ENCODE data around the gene GMDS.

The GMDS gene

GRCh38 chr6:1577896-1578745, 667.3 kb downstream of the GMDS start:
- Histone ChIP-seq H3K9me3 (ENCODE audit: control insufficient read depth, low read length) (no peaks in the 10 kb centered on the region), H3K4me1 (ENCODE audit: control insufficient read depth, insufficient read depth, low read length, poor library complexity, severe bottlenecking) (peaks cover 15% of the 10 kb centered on the region), H3K36me3 (ENCODE audit: control insufficient read depth, insufficient read depth, low read length) (no peaks in the 10 kb centered on the region), H3K4me3 (ENCODE audit: extremely low read depth, insufficient read depth, low read length, poor library complexity, severe bottlenecking) (no peak overlapping the region), H3K27ac (ENCODE audit: low read depth, low read length, severe bottlenecking) (no peak overlapping the region)
- 90 to 95% methylated on average over 12 to 14 of the region's 19 CpGs for WGBS, 2 experiments (ENCODE audit: insufficient coverage in 2 of 2)

GRCh38 chr6:1577146-1577680, 668.2 kb downstream of the GMDS start:
- H3K9me3 ChIP-seq (ENCODE audit: control insufficient read depth, low read length), result no peaks in the 10 kb centered on the region
- no peak overlapping the region for H3K4me3 ChIP-seq (ENCODE audit: extremely low read depth, insufficient read depth, low read length, poor library complexity, severe bottlenecking)
- no peaks in the 10 kb centered on the region for H3K36me3 ChIP-seq (ENCODE audit: control insufficient read depth, insufficient read depth, low read length)
- 92 to 96% methylated on average over 6 to 9 of the region's 11 CpGs for WGBS, 2 experiments (ENCODE audit: insufficient coverage in 2 of 2)
- peaks cover 15% of the 10 kb centered on the region for H3K4me1 ChIP-seq (ENCODE audit: control insufficient read depth, insufficient read depth, low read length, poor library complexity, severe bottlenecking)
- H3K27ac ChIP-seq (ENCODE audit: low read depth, low read length, severe bottlenecking), result no peak overlapping the region

- H3K27ac ChIP-seq (ENCODE audit: low read depth, low read length, severe bottlenecking), result no peak overlapping the region
- H3K36me3 ChIP-seq (ENCODE audit: control insufficient read depth, insufficient read depth, low read length), result no peaks in the 10 kb centered on the region
- 87 to 91% methylated on average over 8 to 11 of the region's 11 CpGs for WGBS, 2 experiments (ENCODE audit: insufficient coverage in 2 of 2)
- H3K4me3 ChIP-seq (ENCODE audit: extremely low read depth, insufficient read depth, low read length, poor library complexity, severe bottlenecking), result no peak overlapping the region
- H3K9me3 ChIP-seq (ENCODE audit: control insufficient read depth, low read length), result no peaks in the 10 kb centered on the region
- peaks cover 15% of the 10 kb centered on the region for H3K4me1 ChIP-seq (ENCODE audit: control insufficient read depth, insufficient read depth, low read length, poor library complexity, severe bottlenecking)
Measured at GRCh38 chr6:1576711-1577110, 668.7 kb downstream of the GMDS start.

GRCh38 chr6:1576166-1576565, 669.2 kb downstream of the GMDS start:
- no peak overlapping the region for H3K4me3 ChIP-seq (ENCODE audit: extremely low read depth, insufficient read depth, low read length, poor library complexity, severe bottlenecking)
- peak overlapping the region; percentile 61 for H3K27ac ChIP-seq (ENCODE audit: low read depth, low read length, severe bottlenecking)
- 83 to 86% methylated on average over 7 to 9 of the region's 9 CpGs for WGBS, 2 experiments (ENCODE audit: insufficient coverage in 2 of 2)
- no peaks in the 10 kb centered on the region for H3K36me3 ChIP-seq (ENCODE audit: control insufficient read depth, insufficient read depth, low read length)
- H3K4me1 ChIP-seq (ENCODE audit: control insufficient read depth, insufficient read depth, low read length, poor library complexity, severe bottlenecking), result peaks cover 15% of the 10 kb centered on the region
- H3K9me3 ChIP-seq (ENCODE audit: control insufficient read depth, low read length), result peaks cover 3% of the 10 kb centered on the region

GRCh38 chr6:1575210-1576041, 670.0 kb downstream of the GMDS start:
- Histone ChIP-seq H3K36me3 (ENCODE audit: control insufficient read depth, insufficient read depth, low read length) (no peaks in the 10 kb centered on the region), H3K27ac (ENCODE audit: low read depth, low read length, severe bottlenecking) (peak overlapping the region; percentile 61), H3K4me3 (ENCODE audit: extremely low read depth, insufficient read depth, low read length, poor library complexity, severe bottlenecking) (no peak overlapping the region), H3K4me1 (ENCODE audit: control insufficient read depth, insufficient read depth, low read length, poor library complexity, severe bottlenecking) (peaks cover 15% of the 10 kb centered on the region), H3K9me3 (ENCODE audit: control insufficient read depth, low read length) (peaks cover 3% of the 10 kb centered on the region)
- WGBS, 2 experiments (ENCODE audit: insufficient coverage in 2 of 2), result 47 to 53% methylated on average over 8 to 13 of the region's 16 CpGs

- Histone ChIP-seq H3K27ac (ENCODE audit: low read depth, low read length, severe bottlenecking) (peak overlapping the region; percentile 61), H3K36me3 (ENCODE audit: control insufficient read depth, insufficient read depth, low read length) (no peaks in the 10 kb centered on the region), H3K4me3 (ENCODE audit: extremely low read depth, insufficient read depth, low read length, poor library complexity, severe bottlenecking) (no peak overlapping the region), H3K9me3 (ENCODE audit: control insufficient read depth, low read length) (peaks cover 3% of the 10 kb centered on the region), H3K4me1 (ENCODE audit: control insufficient read depth, insufficient read depth, low read length, poor library complexity, severe bottlenecking) (peaks cover 15% of the 10 kb centered on the region)
- 8 to 26% methylated on average over 5 of the region's 6 CpGs for WGBS, 2 experiments (ENCODE audit: insufficient coverage in 2 of 2)
Measured at GRCh38 chr6:1574890-1575209, 670.6 kb downstream of the GMDS start.

GRCh38 chr6:1574083-1574761, 671.2 kb downstream of the GMDS start:
- Histone ChIP-seq H3K27ac (ENCODE audit: low read depth, low read length, severe bottlenecking) (peak overlapping the region; percentile 61), H3K9me3 (ENCODE audit: control insufficient read depth, low read length) (peaks cover 3% of the 10 kb centered on the region), H3K4me1 (ENCODE audit: control insufficient read depth, insufficient read depth, low read length, poor library complexity, severe bottlenecking) (peaks cover 15% of the 10 kb centered on the region), H3K4me3 (ENCODE audit: extremely low read depth, insufficient read depth, low read length, poor library complexity, severe bottlenecking) (no peak overlapping the region), H3K36me3 (ENCODE audit: control insufficient read depth, insufficient read depth, low read length) (no peaks in the 10 kb centered on the region)
- WGBS, 2 experiments (ENCODE audit: insufficient coverage in 2 of 2), result 77 to 79% methylated on average over 6 to 9 of the region's 13 CpGs
